Keratinocyte (primary cell): ENCODE results near the gene UNC13C. TPM values are rescaled to one million over a fixed set of nuclear protein-coding genes. Genes with fewer than 3 reads are reported as not detected.

ENCODE experiments used
- DNase-seq: peaks from one replicate; pipeline ENCODE4 v3.0.0-alpha.2; 2011; ENCODE audit warnings: low read depth, missing footprints, low spot score
- FAIRE-seq: peaks from 2 replicates; lab custom pipeline; 2011; peaks lifted over from hg19 to GRCh38; lab: Jason Lieb, UNC
- H2AFZ ChIP-seq: 2 replicates; pipeline ENCODE4 v1.6.0; 2012; ENCODE audit warnings: low read length, control low read depth, inconsistent platforms; ENCODE audit not compliant: control insufficient read depth
- H3K27ac ChIP-seq: 2 replicates; pipeline ENCODE4 v1.5.1; 2011; ENCODE audit warnings: low read length; ENCODE audit not compliant: control insufficient read depth, insufficient read depth
- H3K27me3 ChIP-seq: 3 replicates; pipeline ENCODE4 v1.6.0; 2011; ENCODE audit warnings: low read length; ENCODE audit not compliant: control insufficient read depth, insufficient read depth; ENCODE audit errors: extremely low read depth
- H3K36me3 ChIP-seq, 2 experiments: 2 replicates in 1 of 2; 3 replicates in 1 of 2; pipeline ENCODE4 v1.5.1; 2011; ENCODE audit warnings: low read length in 2 of 2, mild to moderate bottlenecking in 1 of 2; ENCODE audit not compliant: control insufficient read depth in 2 of 2, insufficient read depth in 2 of 2; ENCODE audit errors: extremely low read depth in 1 of 2
- H3K4me1 ChIP-seq: 3 replicates; pipeline ENCODE4 v1.5.1; 2011; ENCODE audit warnings: low read length; ENCODE audit not compliant: control insufficient read depth, insufficient read depth; ENCODE audit errors: extremely low read depth
- H3K4me2 ChIP-seq: 3 replicates; pipeline ENCODE4 v1.6.0; 2011; ENCODE audit warnings: low read depth, low read length; ENCODE audit not compliant: control insufficient read depth, insufficient read depth; ENCODE audit errors: extremely low read depth
- H3K4me3 ChIP-seq, 3 experiments: fragments of 200-600 bp in 1 of 3; sonication (generic) in 1 of 3; 2 replicates in 2 of 3; 3 replicates in 1 of 3; pipeline ENCODE4 v1.5.1; 2011 to 2016; ENCODE audit warnings: low read length in 3 of 3, mild to moderate bottlenecking in 3 of 3, control low read depth in 2 of 3, inconsistent platforms in 1 of 3, low read depth in 1 of 3, mixed read lengths in 1 of 3, mixed run types in 1 of 3, moderate library complexity in 1 of 3; ENCODE audit not compliant: control insufficient read depth in 2 of 3, insufficient read depth in 2 of 3; ENCODE audit errors: extremely low read depth in 1 of 3
- H3K79me2 ChIP-seq: 2 replicates; pipeline ENCODE4 v1.6.0; 2012; ENCODE audit warnings: low read length; ENCODE audit not compliant: control insufficient read depth, insufficient read depth
- H3K9ac ChIP-seq: 3 replicates; pipeline ENCODE4 v1.6.0; 2011; ENCODE audit warnings: low read length; ENCODE audit not compliant: control insufficient read depth, insufficient read depth; ENCODE audit errors: extremely low read depth
- H3K9me1 ChIP-seq: 3 replicates; pipeline ENCODE4 v1.6.0; 2011; ENCODE audit warnings: low read length; ENCODE audit not compliant: control insufficient read depth, insufficient read depth; ENCODE audit errors: extremely low read depth
- H3K9me3 ChIP-seq: 2 replicates; pipeline ENCODE4 v1.5.1; 2012; ENCODE audit warnings: low read depth, low read length; ENCODE audit not compliant: control insufficient read depth
- H4K20me1 ChIP-seq: 3 replicates; pipeline ENCODE4 v1.6.0; 2011; ENCODE audit warnings: low read length; ENCODE audit not compliant: control insufficient read depth, insufficient read depth; ENCODE audit errors: extremely low read depth
- EZH2 ChIP-seq: IDR thresholded peaks from one replicate; pipeline ENCODE4 v1.6.1; 2012; ENCODE audit warnings: inconsistent platforms, mild to moderate bottlenecking, low read length, moderate library complexity
- dilution Hi-C: fragments of 300-500 bp; cut with MboI; formaldehyde crosslinking; loops from one replicate; pipeline ENCODE4 v1.7.0; 2020; ENCODE audit warnings: low sequenced_read_pairs; ENCODE audit not compliant: extremely low pct_ligation_motif_present
- polyA plus RNA-seq, 5 experiments: library from polyadenylated mRNA; depleted of rRNA in 3 of 5; stranded (reverse) in 3 of 5; stranded (forward) in 1 of 5; unstranded in 1 of 5; fragments of >200 nt; gene quantifications; 1 replicate in 1 of 5; 2 replicates in 3 of 5; 3 replicates in 1 of 5; pipeline versions ENCODE4 v1.2.1 to v1.2.3, GENCODE V29; 2011 to 2012; ENCODE audit warnings: missing spikeins in 2 of 5, low read depth in 1 of 5, low replicate concordance in 1 of 5
- TF ChIP-seq, protein P1 (sequence below), 3 experiments: IDR thresholded peaks in 1 of 3; conservative IDR thresholded peaks in 1 of 3; optimal IDR thresholded peaks in 1 of 3; 2 replicates in 2 of 3; 3 replicates in 1 of 3; pipeline versions ENCODE3 to v1.5.1; 2011; ENCODE audit warnings: low read length in 3 of 3, mild to moderate bottlenecking in 3 of 3, moderate library complexity in 2 of 3, control low read depth in 1 of 3, inconsistent platforms in 1 of 3; ENCODE audit not compliant: insufficient read depth in 2 of 3; ENCODE audit errors: extremely low read depth in 1 of 3

The UNC13C gene
- polyA plus RNA-seq, 1 donor (not counting 4 experiments of a cell fraction or from before 2014, with no cell fraction given) = not detected

DNA sequence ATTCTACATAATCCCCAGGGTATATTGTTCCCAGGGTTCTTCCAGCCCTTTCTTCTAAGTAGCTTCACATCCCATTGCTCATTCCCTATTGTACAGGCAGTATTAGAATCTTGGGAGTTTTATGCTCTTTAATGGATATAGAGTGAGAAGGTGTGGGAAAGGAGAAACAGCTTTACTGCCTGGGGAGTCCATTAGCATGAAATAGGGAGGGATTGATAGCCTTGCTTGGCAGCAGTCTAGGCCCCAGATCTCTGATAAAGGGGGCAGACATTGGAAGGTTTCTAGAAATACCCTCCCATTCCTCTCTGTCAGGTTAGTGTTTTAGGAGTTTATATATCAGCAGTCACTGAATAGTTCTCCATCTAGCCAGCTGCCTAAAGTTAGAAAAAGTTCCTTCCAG lies 334.3 kb downstream of the UNC13C start:
- H3K27me3 ChIP-seq = no peaks in the 10 kb centered on the region
- no peaks in the 10 kb centered on the region for H3K9me1 ChIP-seq
- H3K79me2 ChIP-seq = no peaks in the 10 kb centered on the region
- no peak for DNase-seq
- no peaks in the 10 kb centered on the region for H3K9me3 ChIP-seq
- dilution Hi-C loops = no loop called here
- no peak overlapping the region for H3K27ac ChIP-seq
- H3K4me2 ChIP-seq = no peak overlapping the region
- H4K20me1 ChIP-seq = no peaks in the 10 kb centered on the region
- no peak for FAIRE-seq
- H3K4me1 ChIP-seq = no peaks in the 10 kb centered on the region
- no peak overlapping the region for H3K9ac ChIP-seq
- no peak overlapping the region for H2AFZ ChIP-seq
- TF ChIP-seq, protein P1, sequence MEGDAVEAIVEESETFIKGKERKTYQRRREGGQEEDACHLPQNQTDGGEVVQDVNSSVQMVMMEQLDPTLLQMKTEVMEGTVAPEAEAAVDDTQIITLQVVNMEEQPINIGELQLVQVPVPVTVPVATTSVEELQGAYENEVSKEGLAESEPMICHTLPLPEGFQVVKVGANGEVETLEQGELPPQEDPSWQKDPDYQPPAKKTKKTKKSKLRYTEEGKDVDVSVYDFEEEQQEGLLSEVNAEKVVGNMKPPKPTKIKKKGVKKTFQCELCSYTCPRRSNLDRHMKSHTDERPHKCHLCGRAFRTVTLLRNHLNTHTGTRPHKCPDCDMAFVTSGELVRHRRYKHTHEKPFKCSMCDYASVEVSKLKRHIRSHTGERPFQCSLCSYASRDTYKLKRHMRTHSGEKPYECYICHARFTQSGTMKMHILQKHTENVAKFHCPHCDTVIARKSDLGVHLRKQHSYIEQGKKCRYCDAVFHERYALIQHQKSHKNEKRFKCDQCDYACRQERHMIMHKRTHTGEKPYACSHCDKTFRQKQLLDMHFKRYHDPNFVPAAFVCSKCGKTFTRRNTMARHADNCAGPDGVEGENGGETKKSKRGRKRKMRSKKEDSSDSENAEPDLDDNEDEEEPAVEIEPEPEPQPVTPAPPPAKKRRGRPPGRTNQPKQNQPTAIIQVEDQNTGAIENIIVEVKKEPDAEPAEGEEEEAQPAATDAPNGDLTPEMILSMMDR (optimal IDR thresholded peaks at IDR 0.05 in 1 of 3, IDR thresholded peaks at IDR 0.05 in 1 of 3, conservative IDR thresholded peaks at IDR 0.05 in 1 of 3; ENCODE audit: extremely low read depth in 1 of 3, insufficient read depth in 2 of 3, low read length in 3 of 3) = no peak
- TF ChIP-seq EZH2 = no peak
- H3K36me3 ChIP-seq = no peaks in the 10 kb centered on the region
- no peak overlapping the region for H3K4me3 ChIP-seq

DNA sequence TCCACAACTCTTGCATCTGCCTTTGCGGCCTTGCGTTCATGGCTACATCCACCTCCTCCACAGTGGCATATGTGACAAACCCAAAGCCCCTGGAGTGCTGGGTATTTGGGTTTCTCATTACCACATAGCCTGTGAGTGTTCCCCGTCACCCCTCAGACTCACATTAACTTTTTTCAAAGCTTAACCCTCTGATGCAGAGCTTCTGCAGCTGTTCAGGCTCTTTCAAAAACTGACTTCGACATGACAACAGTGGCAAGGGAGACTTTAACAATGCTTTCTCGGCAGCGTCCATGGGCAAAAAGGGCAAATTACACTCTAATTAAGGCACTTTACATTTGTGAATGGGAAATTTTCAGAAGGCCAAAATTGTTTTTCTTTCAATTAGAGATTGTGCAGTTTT lies 343.2 kb downstream of the UNC13C start:
- no peaks in the 10 kb centered on the region for H4K20me1 ChIP-seq
- FAIRE-seq = no peak
- dilution Hi-C loops = no loop called here

More for the DNA sequence above, 343.2 kb downstream of the UNC13C start:
- Histone ChIP-seq H3K27me3 (no peaks in the 10 kb centered on the region), H2AFZ (no peak overlapping the region), H3K9me1 (no peaks in the 10 kb centered on the region), H3K4me1 (no peaks in the 10 kb centered on the region), H3K4me2 (no peak overlapping the region), H3K4me3 (no peak overlapping the region), H3K36me3 (no peaks in the 10 kb centered on the region), H3K9me3 (no peaks in the 10 kb centered on the region), H3K9ac (no peak overlapping the region), H3K79me2 (no peaks in the 10 kb centered on the region), H3K27ac (no peak overlapping the region)
- TF ChIP-seq, protein P1 (optimal IDR thresholded peaks at IDR 0.05 in 1 of 3, IDR thresholded peaks at IDR 0.05 in 1 of 3, conservative IDR thresholded peaks at IDR 0.05 in 1 of 3; ENCODE audit: extremely low read depth in 1 of 3, insufficient read depth in 2 of 3, low read length in 3 of 3) = no peak
- TF ChIP-seq EZH2 = no peak
- DNase-seq = no peak
